ENCODE results near the gene COPZ2. TPM values are rescaled to one million over a fixed set of nuclear protein-coding genes. Genes with fewer than 3 reads are reported as not detected.
"Not testable (repeated sequence)": the region's sequence is repeated elsewhere in the genome, so short reads cannot be mapped to it uniquely, and the experiment has no call there.

Gene COPZ2
- total RNA-seq, 1 experiment from 2014 or later: not detected

DNA sequence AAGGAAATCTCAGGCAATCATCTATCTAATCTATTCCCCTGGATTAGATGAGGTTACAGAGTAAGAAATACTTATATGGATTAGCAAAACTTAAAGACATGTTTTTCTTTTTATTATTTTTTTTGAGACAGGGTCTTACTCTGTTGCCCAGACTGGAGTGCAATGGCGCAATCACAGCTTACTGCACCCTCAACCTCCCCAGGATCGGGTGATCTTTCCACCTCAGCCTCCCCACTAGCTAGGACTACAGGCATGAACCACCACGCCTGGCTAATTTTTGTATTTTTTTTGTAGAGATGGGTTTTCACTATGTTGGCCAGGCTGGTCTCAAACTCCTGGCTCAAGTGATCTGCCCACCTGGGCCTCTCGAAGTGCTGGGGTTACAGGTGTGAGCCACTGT, 7.3 kb upstream of the COPZ2 start:
- no peak for DNase-seq (ENCODE audit: low read depth)
- in situ Hi-C loops (cut with HindIII; ENCODE audit: low pct_unique_long_range_greater_than_20kb, low sequenced_read_pairs): no loop called here

GRCh38 chr17:48043176-48043575, 5.6 kb upstream of the COPZ2 start:
- no peak for DNase-seq (ENCODE audit: low read depth)
- in situ Hi-C loops (cut with HindIII; ENCODE audit: low pct_unique_long_range_greater_than_20kb, low sequenced_read_pairs): no loop called here

GRCh38 chr17:48038687-48039086, 1.1 kb upstream of the COPZ2 start:
- DNase-seq (ENCODE audit: low read depth): no peak
- in situ Hi-C loops (cut with HindIII; ENCODE audit: low pct_unique_long_range_greater_than_20kb, low sequenced_read_pairs): no loop called here

DNA sequence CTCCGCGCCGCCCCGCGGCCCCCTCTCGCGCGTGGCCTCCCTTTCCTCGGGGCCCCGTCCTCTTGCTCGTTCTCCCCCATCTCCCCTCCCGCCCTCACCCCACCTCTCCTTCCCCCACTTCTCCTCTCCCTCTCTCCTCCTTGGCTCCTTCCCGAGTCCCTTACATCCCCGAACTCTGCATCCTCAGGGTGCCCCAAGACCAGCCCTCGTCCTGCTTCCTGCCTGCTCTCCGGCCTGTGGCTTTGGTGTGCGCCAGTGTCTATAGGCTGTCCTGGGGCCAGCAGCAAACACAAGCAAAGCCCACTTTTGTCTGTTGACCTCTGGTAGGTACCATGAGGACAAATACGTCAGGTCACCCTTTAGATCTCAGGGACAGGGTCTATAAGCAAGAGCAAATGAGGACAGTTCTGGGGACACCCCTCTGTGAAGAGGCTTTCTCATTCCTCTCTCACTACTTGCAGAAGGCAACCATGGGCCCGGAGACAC, 284 bp upstream of the COPZ2 start:
- in situ Hi-C loops (cut with HindIII; ENCODE audit: low pct_unique_long_range_greater_than_20kb, low sequenced_read_pairs): no loop called here
- DNase-seq (ENCODE audit: low read depth): no peak

- DNase-seq (ENCODE audit: low read depth): no peak
- in situ Hi-C loops (cut with HindIII; ENCODE audit: low pct_unique_long_range_greater_than_20kb, low sequenced_read_pairs): no loop called here
Observed at GRCh38 chr17:48036693-48037035, 933 bp downstream of the COPZ2 start.

DNA sequence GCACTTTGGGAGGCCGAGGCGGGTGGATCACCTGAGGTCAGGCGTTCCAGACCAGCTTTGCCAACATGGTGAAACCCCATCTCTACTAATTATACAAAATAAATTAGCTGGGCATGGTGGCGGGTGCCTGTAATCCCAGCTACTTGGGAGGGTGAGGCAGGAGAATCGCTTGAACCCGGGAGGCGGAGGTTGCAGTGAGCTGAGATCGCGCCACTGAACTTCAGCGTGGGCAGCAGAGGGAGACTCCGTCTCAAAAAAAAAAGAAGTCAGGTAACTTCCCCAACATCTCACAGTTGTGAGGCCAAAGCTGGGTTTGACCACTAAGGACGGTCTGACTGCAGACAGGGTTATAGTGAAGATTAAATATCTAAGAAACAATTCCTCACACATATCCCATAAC, 2.9 kb downstream of the COPZ2 start:
- DNase-seq (ENCODE audit: low read depth); in situ Hi-C loops (cut with HindIII; ENCODE audit: low pct_unique_long_range_greater_than_20kb, low sequenced_read_pairs): not testable (repeated sequence)

GRCh38 chr17:48031966-48032365, 5.6 kb downstream of the COPZ2 start:
- no peak for DNase-seq (ENCODE audit: low read depth)
- in situ Hi-C loops (cut with HindIII; ENCODE audit: low pct_unique_long_range_greater_than_20kb, low sequenced_read_pairs): no loop called here

DNA sequence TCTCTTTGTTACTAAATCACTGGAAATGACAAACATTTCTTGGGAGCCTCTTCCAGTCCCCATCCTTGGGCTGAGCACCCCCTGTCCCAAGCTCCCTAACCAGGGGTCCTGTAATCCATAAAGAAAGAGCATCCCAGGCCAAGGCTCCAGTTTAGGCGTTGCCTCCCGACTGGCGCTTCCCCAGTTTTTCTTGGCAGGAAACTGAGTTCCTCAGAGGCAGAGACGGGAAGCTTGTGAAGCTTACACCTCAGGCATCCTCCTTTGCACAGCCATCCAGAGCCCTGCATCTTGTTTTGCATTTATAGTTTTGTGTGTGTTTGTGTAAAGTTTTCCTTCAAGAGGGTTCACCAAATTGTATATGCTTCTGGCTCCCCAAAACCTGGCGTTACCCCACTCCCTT, 7.1 kb downstream of the COPZ2 start:
- DNase-seq (ENCODE audit: low read depth): no peak
- in situ Hi-C loops (cut with HindIII; ENCODE audit: low pct_unique_long_range_greater_than_20kb, low sequenced_read_pairs): no loop called here

DNA sequence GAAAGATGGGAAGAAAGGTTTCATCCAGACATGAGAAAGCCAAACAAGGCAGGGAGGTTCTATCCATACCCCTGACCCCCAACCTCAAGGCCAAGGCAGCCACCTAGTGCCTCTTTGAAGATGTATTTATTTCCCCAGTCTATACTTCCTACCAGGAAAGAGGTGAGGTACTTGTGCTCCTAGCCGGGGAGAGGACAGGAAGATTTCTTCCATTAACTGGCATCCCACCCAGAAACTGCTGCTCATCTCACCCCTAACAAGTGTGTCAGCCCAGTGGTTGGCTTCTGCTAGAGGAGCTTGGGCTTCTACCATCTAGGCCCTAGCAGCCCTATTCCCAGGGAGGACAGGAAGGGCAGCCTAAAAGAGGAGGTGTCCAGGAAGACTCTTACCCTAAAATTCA, 8.9 kb downstream of the COPZ2 start:
- in situ Hi-C loops (cut with HindIII; ENCODE audit: low pct_unique_long_range_greater_than_20kb, low sequenced_read_pairs): no loop called here
- no peak for DNase-seq (ENCODE audit: low read depth)

- in situ Hi-C loops (cut with HindIII; ENCODE audit: low pct_unique_long_range_greater_than_20kb, low sequenced_read_pairs): no loop called here
- DNase-seq (ENCODE audit: low read depth): no peak
Observed at GRCh38 chr17:48027322-48027981, 10.1 kb downstream of the COPZ2 start.

GRCh38 chr17:48026502-48027321, 10.9 kb downstream of the COPZ2 start:
- peak; percentile 86 for DNase-seq (ENCODE audit: low read depth)
- in situ Hi-C loops (cut with HindIII; ENCODE audit: low pct_unique_long_range_greater_than_20kb, low sequenced_read_pairs): no loop called here

DNA sequence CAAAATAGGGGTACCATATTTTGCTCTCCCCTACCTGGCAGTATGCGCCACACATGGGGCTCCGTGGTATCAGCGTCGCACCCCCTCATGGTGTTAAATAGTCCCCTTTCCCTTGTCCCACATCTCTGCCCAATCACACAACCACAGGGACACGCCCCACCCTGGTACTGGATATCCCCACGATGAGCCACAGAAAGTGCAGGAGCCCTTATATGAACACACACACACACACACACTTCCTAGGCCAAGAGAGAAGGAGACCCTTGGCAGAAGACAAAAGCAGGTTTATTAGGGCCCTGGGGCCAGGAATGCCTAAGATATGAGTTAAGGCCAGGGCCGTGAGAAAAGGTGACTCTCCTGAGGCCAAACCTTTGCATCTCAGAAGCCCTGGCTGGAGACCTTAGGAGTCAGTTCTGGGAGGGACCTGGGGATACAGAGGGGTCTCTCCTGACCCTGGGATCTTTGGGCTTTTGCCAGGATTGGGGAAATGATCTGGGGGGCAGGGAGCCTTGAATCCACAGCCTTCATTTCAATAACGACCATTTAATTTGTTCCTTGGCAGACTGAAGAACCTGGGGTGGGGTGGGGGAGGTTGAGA, 11.6 kb downstream of the COPZ2 start:
- in situ Hi-C loops (cut with HindIII; ENCODE audit: low pct_unique_long_range_greater_than_20kb, low sequenced_read_pairs): no loop called here
- DNase-seq (ENCODE audit: low read depth): no peak

- in situ Hi-C loops (cut with HindIII; ENCODE audit: low pct_unique_long_range_greater_than_20kb, low sequenced_read_pairs): no loop called here
- peak; percentile 95 for DNase-seq (ENCODE audit: low read depth)
Observed at GRCh38 chr17:48025040-48025903, 12.3 kb downstream of the COPZ2 start.

DNA sequence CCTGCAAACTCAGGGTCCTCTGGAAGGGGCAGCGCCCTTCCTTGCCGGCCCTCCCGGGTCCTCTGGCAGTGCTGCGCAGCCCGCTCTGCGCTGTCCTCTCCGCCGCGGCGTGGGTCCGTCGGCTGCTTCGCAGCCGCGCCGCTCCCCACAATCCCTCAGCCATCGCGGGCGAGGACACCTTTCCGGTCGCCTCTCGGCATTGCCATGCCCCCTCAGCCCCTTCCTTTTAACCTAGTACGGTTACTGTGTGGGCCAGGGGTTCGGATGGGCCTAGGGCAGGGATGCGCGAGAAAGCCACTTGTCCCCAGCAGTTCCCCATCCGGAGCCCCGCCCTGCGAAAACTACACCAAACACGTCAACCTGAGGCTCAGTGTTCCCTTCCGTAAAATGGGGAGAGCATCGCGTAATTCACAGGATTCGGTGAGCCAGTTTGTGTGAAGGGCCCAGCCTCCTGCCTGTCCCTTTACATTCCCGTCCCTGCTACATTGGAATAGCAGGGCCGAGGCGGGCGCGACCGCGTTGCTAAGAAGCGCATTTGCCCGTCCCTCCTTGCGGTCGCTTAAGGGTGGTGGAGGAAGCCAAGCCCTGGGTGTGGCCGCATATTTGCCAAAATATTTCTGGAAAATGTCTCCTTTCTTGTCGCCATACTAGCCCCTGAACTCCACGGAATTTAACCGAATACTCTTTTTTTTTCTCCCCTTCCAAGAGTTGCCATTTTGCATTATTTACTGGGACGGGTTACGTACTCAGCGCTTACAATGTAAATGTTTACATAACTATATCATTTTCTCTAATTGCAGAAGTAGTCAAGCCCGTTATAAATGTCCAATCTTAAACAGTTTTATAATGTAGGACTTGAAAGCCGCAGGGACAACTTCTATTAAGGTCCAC, 13.2 kb downstream of the COPZ2 start:
- no peak for DNase-seq (ENCODE audit: low read depth)
- in situ Hi-C loops (cut with HindIII; ENCODE audit: low pct_unique_long_range_greater_than_20kb, low sequenced_read_pairs): no loop called here

DNA sequence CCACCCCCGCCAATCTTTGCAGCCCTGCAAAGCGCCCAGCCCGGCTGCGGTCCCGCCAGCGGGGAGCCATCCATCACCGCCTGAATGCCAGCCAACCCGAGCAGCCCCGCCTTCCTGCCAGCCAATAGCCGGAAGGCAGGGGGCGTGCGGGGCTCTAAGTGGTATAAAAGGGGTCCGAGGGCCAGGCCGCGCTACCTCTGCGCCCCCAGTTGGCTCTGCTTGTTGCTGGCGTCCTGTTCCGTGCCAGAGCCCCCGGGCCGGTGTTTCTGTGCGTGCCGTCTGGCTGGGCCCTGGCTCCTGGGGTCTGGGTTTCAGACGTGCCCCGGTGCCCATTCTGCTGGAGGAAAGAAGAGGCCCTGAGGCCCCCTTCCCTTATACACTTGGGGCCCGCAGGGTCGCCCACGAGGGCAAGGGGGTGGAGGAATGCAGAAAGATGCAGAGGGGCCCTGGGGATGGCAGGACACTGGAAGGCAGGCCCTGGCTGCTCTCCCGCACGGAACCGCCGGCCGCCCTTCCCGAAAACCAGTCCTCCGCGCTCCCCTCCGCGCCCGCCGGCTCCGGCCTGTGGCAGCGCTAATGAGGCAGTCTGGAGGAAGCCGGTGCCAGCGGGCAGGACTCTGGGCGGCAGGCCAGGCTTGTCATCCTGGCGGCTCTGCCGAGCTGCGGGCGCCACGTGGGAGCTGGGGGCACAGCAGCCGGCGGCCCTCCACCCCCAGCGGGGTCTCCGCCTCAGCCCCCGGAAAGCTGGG, 14.0 kb downstream of the COPZ2 start:
- DNase-seq (ENCODE audit: low read depth): peak; percentile 80
- in situ Hi-C loops (cut with HindIII; ENCODE audit: low pct_unique_long_range_greater_than_20kb, low sequenced_read_pairs): no loop called here

GRCh38 chr17:48022901-48023300, 14.7 kb downstream of the COPZ2 start:
- in situ Hi-C loops (cut with HindIII; ENCODE audit: low pct_unique_long_range_greater_than_20kb, low sequenced_read_pairs): no loop called here
- no peak for DNase-seq (ENCODE audit: low read depth)

- no peak for DNase-seq (ENCODE audit: low read depth)
- in situ Hi-C loops (cut with HindIII; ENCODE audit: low pct_unique_long_range_greater_than_20kb, low sequenced_read_pairs): no loop called here
Observed at GRCh38 chr17:48021934-48022333, 15.7 kb downstream of the COPZ2 start.
